ENCODE measurements around the gene HHATL.

Gene HHATL

DNA sequence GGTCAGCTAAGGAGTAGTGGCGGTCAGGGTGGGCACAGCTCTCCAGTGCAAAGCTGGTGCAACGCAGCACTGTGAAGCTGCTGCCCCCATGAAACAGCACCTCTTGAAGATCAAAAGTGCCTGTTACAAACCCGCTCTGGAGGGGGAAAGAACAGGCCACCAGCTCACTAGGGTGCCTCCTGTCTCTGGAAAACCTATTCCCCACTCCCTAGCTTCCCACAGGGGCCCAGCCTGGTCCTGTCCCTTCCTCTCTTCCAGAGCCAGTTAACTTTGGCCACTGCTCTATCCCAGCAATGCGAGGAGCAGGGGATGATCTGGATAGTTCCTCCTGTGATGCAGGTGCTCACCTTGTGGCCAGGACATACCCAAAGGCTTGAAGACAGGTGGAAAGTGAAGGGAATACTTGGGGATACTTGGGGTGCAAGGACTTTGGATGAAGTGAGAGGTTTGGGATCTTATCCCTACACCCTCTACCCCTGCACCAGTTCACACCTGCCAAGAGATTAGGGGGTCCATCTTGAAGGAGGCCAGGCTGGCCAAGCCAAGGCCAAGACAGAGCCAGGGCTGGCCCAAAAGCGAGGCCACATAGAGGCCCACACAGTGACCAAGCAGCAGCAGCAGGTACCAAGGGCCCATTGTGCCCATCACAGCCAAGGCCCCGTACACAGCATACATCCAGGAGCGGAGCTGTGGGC lies 4.2 kb downstream of the HHATL start:
- DNase-seq (ENCODE audit: low read depth) = no peak

DNA sequence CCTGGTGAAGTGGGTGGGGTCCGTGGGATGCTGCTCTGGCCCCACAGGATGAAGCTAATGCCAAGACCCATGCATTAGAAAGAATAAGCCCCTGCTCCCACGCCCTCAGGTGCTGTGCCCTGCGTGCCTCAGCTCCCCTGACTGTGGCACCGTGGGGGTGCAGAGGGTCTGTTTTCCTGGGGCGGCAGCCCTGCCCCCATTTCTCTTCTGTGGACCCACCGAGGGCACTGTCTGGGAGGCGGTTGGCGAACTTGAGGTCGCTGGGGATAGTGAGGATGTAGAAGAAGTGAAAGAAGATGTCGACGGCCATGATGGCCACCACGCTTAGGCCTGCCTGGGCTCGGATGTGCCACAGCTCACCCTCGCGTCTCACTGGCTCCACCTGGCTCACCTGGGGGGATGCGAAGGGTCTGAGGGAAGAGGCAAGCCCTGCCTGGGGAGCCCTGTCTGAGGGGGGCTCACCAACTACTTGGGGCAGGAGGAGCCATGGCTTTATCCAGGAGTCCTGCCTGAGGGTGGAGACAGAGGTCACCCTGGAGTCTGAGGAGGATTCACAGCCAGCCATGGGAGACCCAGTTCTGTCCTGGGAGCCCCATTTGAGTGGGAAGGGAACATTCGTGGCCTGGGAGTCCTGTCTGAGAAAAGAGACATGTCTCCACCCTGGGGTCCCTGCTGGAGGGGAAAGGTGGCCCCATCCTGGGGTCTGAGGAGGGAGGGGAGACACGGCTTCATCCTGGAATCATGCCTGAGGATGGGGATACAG lies 5.1 kb downstream of the HHATL start:
- no peak for DNase-seq (ENCODE audit: low read depth)

DNA sequence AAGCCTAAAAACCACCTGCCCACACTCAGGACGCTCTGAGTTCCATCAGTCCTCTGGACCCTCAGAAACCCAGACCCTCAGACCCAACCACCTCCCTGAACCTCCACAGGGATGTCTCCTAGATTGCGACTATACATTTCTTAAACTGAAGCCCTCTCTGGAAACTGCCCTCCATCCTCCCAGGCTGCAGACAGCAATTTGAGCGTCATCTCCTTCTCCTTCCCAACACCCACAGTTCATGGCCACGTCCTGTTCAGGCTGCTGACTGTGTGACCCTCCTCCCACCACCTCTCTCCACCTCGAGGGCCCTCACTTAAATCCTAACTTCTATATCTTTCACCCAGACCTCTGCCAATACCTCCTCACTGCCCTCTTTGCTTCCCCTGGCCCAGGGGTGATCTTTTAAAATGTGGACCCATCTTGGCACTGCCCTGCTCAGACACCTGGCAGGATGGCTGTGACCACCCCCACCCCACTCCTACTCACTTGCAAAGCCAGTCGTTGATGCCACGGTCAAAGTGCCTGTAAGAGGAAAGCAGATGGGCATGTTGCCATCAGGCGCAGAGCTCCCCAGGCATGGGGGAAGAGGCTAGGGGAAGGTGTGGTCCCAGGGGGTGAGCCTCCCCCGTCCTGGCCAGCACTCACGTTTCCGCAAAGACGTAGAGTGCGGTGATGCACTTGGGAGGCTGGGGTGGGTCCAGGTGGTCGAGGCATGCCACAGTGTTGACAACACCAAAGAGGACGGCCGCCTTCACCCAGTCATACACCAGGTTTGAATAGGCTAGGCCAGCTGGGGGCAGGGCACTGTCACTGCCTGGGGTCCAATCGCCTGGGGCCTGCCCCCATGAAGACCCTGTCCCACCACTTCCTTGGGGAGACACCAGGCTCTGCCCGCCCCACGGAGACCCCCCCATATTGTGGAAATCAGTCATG lies 6.0 kb downstream of the HHATL start:
- no peak for DNase-seq (ENCODE audit: low read depth)

DNA sequence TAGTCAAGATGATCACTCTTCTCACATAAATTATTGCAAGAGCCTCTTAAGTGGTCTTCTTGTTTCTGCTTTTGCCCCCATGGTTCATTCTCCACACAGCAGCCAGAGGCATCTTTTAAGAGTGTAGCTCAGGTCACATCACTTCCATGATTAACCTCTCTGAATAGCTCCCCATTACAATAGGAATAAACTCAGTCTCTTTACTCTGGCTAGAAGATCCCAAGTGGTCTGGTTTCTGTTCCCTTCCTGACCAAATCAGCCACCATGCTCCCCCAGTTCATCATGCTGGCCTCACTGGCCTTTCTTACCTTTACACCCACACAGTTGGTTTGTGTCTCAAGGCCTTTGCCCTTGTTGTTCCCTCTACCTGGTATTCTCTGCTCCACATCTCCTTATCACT lies 8.2 kb downstream of the HHATL start:
- DNase-seq (ENCODE audit: low read depth) = no peak

DNA sequence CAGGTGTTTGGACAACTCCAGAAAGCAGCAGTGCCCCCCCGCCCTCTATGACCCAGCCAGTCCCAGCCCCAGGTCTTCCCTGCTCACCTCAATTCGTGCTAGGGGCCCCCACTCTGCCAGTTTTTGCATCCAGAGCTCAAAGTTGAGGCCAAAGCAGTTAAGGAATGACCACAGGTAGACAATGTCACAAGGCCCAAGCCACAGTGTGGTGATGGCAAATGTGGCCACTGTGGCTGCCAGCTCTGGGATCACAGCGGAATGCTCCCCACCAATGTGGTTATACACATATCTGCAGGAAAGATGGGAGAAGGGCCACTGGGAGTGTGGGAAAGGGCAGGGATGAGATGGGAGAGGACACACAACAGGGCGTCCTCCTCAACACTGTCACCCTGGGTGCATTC lies 9.1 kb downstream of the HHATL start:
- DNase-seq (ENCODE audit: low read depth) = no peak

DNA sequence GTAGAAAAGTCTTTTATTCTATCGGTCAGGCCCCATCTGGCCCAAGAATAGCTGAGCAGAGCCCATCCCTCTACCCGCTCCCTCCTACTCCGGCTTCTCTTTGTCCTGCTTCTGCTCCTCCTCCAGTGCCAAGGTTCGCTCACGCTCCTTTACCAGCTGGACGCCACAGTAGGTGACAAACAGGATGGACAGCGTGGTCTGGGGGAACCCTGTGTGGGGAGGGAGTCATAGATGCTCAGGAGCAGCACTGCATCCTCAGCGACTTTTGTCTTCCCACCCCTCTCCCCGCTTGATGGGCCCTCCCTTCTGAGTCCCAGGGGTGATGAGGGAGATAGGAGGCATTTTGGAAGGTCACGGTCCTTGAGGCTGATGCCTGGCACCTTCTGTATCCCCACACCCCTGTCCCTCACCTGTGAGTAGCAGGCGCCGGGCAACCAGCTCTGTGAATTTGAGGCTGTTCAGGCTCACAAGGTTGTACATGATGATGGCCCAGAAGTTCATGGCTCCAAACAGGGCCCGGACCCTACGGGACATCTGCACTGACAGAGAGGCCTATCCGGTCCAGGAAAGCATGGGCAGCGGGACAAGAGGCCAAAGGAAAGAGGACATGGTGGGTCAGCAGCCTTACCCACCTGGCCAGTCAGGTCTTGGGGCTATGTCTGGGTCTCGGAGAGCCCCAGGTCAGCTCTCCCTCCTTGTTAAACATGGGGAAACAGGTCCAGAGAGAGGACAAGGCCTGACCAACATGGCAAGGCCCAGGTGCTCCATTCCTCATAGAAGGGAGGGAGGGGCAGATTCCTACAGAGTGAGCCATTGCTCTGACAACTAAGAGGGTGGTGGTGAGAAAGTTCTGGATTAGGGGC lies 9.7 kb downstream of the HHATL start:
- no peak for DNase-seq (ENCODE audit: low read depth)

DNA sequence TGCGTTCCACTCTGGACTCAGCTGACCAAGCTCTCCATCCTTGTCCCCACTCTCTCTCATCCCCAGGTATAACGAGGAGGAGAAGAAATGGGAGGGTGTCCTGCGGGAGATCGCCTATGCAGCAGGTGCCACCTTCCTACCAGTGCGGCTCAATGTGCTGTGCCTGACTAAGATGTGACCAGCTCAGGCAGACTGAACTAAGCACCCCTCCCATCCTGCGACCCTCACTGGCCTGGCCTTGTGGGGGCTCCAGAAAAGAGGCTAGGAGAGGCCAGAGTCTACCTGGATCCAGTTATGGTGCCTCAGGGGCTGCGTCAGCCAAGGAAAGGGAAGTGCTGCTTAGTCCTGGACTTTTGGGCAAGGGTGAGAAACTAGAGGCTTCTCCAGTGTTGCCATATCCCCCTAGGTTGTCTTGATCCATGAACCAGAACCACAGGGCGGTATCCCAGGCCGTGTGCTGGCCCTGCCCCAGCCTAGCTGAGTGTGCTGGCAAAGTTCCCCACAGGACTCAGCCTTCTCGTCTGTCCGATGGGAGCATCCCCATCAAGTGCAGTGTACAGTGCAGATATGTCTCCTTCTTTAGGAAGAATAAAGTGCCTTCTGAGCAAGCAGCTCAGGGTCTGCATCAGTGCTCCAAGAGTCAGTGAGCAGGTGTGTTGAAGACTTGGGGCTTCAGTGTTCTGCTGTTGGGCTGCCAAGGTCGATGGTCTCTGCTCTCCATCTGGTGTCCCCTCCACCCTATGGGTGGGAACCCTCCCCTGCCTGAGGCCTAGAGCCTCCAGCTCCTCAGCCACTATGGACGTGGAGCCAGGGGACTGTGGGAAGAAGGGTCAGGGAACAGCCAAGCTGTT lies 10.6 kb downstream of the HHATL start:
- DNase-seq (ENCODE audit: low read depth) = no peak

DNA sequence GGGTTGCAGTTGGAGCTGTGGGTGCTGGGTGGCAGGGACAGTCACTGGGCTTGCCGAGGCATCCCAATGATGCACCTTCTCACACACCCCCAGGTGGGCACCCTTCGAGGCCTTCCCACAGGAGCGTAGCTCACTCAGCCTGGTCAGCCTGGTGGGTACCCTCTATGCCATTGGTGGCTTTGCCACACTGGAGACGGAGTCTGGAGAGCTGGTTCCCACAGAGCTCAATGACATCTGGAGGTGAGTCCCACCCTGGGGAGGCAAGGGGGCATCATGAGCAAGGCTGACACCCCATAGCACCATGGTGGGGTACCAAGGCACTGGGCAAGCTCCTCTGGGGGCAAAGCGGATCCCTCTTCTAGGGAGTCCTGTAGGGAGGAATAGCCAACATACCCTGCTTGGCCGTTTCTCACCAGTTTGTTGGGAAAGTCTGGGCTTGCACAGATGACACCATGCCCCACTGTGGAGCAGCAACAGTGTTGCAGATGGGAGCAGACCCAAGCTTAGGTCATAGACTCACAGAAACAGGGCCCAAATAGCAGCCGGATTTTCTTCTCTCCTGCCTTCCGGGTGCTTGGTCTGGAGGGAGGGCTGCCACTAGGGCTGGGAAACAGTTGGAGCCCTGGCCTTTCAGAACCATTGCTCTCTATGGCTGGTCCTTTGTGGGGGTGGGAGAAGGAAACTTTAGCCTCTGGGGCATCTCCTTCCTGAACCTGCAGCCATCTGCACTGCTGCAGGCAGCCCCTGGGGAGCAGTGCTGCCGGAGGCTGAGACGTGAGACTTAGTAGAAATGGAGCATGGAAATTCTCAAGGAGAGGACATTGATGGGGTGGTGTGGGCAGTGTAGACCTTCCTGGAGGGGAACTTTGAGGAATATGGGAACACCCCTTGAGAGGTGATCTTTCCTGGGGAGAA lies 11.6 kb downstream of the HHATL start:
- no peak for DNase-seq (ENCODE audit: low read depth)

DNA sequence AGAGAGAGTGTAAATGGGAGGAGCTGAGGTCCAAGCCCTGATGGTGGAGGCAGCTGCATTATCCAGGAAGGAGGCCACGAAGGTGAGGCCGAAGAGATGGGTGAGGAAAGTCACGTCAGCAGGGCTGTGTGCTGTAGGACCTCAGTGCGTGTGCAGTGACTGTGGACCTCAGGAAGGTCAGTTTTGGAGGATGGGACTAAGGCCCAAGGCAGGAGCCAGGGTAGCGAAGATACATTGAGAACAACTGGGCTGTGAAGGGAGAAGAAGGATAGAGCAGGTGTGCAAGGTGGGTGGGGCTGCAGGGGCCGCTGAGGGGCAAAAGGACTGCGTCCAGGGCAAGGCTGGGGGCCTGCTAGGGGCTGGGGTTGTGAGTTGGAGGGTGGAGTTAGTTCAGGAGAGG lies 12.4 kb downstream of the HHATL start:
- DNase-seq (ENCODE audit: low read depth) = no peak

DNA sequence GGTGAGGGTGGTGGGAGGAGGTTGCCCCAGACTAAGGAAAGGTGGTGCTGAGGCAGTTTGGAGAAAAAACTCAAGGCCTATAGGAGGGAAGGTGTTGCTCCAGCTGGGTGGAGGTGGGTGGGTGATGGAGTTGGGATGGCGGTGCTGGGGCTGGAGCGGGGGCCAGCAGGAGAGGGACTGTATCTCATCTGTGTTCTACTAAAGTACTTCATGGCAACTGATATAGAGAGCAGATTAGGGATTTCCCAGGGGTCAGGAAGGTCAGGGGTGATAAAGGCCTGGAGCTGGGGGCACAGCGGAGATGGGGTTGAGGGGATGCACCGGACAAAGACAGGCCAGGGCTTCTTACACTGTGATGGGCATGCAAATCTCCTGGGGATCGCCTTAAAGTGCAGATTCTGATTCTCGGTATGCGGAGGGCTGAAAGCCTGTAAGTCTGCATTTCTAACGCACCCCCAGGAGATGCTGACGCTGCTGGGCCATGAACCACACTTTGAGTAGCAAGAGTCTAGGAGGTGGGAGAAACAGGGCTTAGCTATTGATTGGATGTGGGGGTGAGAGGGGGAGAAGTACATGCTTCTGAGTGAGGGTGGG lies 13.1 kb downstream of the HHATL start:
- no peak for DNase-seq (ENCODE audit: low read depth)

DNA sequence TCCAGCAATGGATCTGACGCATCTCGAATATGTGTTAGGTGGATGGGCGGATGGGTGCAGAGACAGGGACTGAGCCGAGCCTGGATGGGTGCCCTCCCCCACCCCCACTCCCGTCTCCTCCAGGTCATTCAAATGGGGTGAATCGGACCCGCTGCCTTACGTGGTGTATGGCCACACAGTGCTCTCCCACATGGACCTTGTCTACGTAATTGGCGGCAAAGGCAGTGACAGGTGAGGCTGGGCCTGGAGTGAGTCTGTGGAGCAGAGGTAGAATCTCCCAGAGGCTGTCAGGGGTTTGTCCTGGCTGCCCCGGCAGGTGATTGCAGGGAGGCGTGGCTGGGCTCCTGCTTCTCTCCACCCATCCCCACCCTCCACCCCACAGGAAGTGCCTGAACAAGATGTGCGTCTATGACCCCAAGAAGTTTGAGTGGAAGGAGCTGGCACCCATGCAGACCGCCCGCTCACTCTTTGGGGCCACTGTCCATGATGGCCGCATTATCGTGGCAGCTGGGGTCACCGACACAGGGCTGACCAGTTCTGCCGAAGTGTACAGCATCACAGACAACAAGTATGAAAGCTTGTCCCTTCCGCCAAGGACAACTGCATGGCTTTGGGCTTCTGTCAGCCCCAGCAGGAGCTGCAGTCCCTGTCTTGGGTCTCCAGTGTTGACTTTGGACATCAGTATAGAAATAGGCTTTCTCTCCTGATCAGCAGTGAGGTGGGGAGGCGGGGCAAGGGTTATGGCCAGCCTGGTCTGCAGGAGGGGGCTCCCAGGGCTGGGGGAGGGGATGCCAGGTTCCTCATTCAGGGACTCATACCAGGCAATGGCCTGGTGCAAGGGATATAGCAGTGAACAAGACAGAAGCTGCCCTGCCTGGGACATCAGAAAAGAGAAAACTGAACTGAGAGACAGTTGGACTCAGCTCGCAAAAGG lies 13.8 kb downstream of the HHATL start:
- no peak for DNase-seq (ENCODE audit: low read depth)

DNA sequence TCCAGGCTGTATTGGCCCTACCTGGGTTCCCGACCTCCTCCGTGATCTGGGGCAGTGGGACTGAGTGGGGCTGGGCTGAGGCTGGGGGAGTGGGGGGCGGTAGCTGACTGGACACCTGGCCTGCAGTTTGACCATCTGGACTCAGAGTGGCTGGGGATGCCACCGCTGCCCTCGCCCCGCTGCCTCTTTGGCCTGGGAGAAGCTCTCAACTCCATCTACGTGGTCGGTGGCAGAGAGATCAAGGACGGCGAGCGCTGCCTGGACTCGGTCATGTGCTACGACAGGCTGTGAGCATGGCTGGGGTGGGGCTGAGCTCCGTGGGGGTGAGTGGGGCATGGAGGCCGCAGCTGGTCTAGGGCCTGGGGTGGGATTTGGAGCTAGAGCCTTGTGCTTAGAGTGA lies 14.6 kb downstream of the HHATL start:
- no peak for DNase-seq (ENCODE audit: low read depth)

DNA sequence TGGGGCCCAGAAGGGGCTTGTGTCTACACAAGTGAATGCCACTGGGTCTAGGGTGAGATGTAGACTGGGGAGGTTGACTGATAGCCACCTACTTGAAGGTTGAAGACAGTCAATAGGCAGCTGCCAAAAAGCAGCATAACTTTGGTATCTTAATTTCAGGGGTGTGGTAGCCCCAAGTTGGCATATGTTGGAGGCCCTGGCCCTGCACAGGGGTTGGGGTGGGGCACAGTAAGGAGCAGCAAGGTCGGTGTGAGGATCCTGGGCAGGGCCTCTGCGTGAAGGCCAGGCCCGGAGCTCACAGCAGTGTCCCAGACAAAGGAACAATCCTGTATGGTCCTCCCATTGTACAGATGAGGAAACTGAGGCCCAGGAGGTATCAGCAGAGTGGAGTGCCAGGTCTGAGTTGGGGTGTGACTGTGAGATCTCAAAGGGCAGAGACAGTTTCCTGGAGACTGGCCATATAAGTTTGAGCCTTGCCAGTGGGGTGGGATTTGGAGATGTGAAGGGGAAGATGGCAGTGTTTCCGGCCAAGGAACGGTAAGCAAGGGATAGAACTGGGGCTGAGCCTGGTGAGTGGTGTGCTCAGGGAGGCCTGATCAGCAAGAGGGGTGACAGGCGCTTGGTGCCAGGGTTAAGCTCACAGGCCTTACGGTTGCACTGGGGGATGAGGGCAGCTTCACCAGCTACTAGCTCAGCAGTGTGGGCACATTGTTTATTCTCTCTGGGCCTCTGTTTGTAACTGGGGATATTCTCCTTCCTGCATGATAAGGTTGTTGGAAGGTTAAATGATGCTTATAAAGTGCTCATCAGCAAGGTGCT lies 15.6 kb downstream of the HHATL start:
- DNase-seq (ENCODE audit: low read depth) = no peak

DNA sequence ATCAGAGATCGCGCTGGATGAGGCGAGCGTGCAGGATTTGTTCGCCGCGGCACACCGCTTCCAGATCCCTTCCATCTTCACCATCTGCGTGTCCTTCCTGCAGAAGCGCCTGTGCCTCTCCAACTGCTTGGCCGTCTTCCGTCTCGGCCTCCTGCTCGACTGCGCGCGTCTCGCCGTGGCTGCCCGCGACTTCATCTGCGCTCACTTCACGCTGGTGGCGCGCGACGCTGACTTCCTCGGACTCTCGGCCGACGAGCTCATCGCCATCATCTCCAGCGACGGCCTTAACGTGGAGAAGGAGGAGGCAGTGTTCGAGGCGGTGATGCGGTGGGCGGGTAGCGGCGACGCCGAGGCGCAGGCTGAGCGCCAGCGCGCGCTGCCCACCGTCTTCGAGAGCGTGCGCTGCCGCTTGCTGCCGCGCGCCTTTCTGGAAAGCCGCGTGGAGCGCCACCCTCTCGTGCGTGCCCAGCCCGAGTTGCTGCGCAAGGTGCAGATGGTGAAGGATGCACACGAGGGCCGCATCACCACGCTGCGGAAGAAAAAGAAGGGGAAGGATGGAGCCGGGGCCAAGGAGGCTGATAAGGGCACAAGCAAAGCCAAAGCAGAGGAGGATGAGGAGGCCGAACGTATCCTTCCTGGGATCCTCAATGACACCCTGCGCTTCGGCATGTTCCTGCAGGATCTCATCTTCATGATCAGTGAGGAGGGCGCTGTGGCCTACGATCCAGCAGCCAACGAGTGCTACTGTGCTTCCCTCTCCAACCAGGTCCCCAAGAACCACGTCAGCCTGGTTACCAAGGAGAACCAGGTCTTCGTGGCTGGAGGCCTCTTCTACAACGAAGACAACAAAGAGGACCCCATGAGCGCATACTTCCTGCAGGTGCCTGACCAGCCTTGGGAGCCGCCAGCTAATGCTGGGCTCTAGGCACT lies 16.4 kb downstream of the HHATL start:
- no peak for DNase-seq (ENCODE audit: low read depth)

DNA sequence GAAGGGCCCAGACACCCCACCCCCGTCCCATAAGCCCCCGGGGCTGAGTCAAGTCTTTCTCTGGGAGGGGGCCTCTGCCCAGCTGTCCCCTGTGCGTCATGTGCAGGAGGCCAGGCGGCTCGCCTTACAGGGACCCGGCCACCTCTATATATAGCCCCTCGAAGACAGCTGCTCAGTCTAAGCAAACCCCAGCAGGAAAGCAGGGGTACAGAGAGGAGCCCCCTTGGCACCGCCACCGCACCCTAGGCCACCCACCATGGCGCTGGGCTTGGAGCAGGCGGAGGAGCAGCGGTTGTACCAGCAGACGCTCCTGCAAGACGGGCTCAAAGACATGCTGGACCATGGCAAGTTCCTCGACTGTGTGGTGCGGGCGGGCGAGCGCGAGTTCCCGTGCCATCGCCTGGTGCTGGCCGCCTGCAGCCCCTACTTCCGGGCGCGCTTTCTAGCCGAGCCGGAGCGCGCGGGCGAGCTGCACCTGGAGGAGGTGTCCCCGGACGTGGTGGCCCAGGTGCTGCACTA lies 17.2 kb downstream of the HHATL start, which contains the start of gene KLHL40:
TSS of gene KLHL40 (plus strand) at position 175 of the 519 bp plus-strand sequence. CDS start at position 257, 82 bp downstream.
- DNase-seq (ENCODE audit: low read depth) = no peak
